GM21576 (cell line): ENCODE measurements around the gene BRF1.

ENCODE experiments used
- ATAC-seq: cut with Tn5 transposase; IDR thresholded peaks from one replicate; pipeline ENCODE4 v1.9.1; 2021; ENCODE audit warnings: mild to moderate bottlenecking, moderate library complexity; ENCODE audit not compliant: unreplicated experiment

The BRF1 gene

DNA sequence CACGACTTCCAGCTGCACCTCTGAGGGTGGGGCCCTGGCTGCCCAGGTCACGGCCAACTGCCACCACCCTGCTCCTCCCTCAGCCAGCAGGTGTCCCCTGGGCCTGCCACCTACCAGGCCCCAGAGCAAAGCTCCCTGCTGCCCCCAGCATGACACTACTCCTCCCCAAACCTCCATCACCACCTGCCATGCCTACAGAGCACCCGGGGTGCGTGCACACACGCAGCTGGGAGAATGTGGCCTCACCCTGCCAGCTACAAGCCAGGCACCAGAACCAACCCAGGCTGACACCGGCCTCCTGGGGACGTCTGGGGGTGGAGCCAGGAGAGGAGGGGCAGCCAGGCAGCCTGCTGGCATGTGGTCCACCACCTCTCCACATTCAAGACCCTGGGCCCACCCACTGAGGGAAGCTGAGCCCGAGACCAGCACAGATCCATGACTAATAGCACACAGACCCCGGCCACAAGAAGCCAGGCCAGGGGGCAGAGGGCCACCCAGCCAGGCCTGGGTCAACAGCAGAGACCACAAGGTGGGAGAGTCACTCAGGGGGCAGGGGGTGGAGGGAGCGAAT is 135.6 kb downstream of the BRF1 start:
- no peak for ATAC-seq

- ATAC-seq = no peak
Observed at GRCh38 chr14:105163040-105163742, 137.6 kb downstream of the BRF1 start.

DNA sequence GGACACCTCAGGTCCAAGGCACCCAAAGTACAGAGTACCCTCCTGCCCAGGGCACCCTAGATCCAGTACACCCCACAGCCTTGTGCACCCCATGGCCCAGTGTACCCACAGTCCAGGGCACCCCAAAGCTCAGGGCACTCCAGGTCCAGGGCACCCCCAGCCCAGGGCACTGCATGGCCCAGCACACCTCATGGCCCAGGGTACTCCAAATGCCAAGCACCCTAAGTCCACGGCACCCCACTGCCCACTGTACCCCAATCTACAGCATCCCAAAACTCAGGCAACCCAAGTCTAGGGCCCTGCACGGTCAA is 138.2 kb downstream of the BRF1 start:
- ATAC-seq = no peak

- no peak for ATAC-seq
Observed at GRCh38 chr14:105161964-105162668, 138.7 kb downstream of the BRF1 start.

GRCh38 chr14:105161309-105161708 is 139.5 kb downstream of the BRF1 start:
- ATAC-seq = no peak

- no peak for ATAC-seq
Observed at GRCh38 chr14:105160776-105161175, 140.0 kb downstream of the BRF1 start.

- no peak for ATAC-seq
Observed at GRCh38 chr14:105159344-105159743, 141.5 kb downstream of the BRF1 start.
